ENCODE data around the gene MYEOV.

DNA sequence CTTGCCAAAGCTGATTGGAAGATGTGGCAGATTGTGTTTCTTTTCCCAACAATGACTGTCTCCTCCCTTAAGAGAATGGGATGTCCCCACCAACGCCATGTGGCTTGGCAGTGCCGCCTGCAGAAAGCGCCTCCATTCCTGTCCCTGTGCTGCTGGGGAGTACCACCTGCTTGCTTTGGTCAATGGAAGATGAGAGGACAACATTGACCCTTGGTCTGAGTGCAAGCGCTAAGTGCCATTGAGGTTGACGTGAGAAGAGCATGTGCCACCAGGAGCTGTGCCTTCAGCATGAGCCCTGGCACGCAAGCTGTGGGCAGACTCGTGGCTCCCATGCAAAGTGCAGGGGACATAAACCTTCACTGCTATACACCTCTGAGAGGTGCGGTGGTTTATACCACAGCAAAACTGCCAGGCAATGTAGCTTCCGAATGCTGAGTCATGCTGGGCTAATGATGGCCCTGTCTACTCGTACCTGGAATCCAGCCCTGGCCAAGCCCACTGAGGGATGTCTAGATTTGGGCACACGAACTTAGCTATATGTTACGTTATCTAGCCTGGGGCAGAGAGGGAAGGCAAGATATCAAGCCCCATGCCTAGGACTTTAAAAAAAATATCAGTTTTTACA is 41.9 kb downstream of the MYEOV start:
- no peak for TF ChIP-seq POLR2A (IDR thresholded peaks at IDR 0.05)
- TF ChIP-seq, protein P1, sequence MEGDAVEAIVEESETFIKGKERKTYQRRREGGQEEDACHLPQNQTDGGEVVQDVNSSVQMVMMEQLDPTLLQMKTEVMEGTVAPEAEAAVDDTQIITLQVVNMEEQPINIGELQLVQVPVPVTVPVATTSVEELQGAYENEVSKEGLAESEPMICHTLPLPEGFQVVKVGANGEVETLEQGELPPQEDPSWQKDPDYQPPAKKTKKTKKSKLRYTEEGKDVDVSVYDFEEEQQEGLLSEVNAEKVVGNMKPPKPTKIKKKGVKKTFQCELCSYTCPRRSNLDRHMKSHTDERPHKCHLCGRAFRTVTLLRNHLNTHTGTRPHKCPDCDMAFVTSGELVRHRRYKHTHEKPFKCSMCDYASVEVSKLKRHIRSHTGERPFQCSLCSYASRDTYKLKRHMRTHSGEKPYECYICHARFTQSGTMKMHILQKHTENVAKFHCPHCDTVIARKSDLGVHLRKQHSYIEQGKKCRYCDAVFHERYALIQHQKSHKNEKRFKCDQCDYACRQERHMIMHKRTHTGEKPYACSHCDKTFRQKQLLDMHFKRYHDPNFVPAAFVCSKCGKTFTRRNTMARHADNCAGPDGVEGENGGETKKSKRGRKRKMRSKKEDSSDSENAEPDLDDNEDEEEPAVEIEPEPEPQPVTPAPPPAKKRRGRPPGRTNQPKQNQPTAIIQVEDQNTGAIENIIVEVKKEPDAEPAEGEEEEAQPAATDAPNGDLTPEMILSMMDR (IDR thresholded peaks at IDR 0.05), result no peak

Measured in lower leg skin (tissue), 3 donors.